ENCODE measurements around the gene SLC19A3. TPM values are rescaled to one million over a fixed set of nuclear protein-coding genes. Genes with fewer than 3 reads are reported as not detected.

Gene SLC19A3
- total and polyA plus RNA-seq, 2 donors (not counting 3 experiments of a cell fraction or from before 2014, with no cell fraction given): 0.01 TPM; not detected in 1

- CTCF ChIA-PET: interaction anchor here (0.7 to 1.0 kb wide), 2 partner anchors 45 to 62 kb away, joined by 3 to 5 read pairs; no protein-coding TSS in a partner anchor
- Histone ChIP-seq H3K79me2 (ENCODE audit: control insufficient read depth, insufficient read depth, low read length) (no peaks in the 10 kb centered on the region), H3K4me3 (replicated peaks in 1 of 3; ENCODE audit: insufficient read depth in 1 of 3, low read depth in 1 of 3, low read length in 3 of 3) (no peak overlapping the region), H3K27ac (ENCODE audit: insufficient read depth, low read depth, low read length) (no peak overlapping the region), H3K27me3 (ENCODE audit: control insufficient read depth in 2 of 2, insufficient read depth in 2 of 2, low read length in 2 of 2) (peaks cover 0 to 2% of the 10 kb centered on the region in 2 experiments), H3K36me3 (ENCODE audit: control insufficient read depth in 2 of 2, extremely low read depth in 1 of 2, insufficient read depth in 2 of 2, low read length in 2 of 2) (no peaks in the 10 kb centered on the region), H2AFZ (ENCODE audit: low read depth, low read length) (no peak overlapping the region), H3K9ac (replicated peaks; ENCODE audit: extremely low read depth, insufficient read depth, low read length) (no peak overlapping the region), H4K20me1 (replicated peaks; ENCODE audit: control insufficient read depth, extremely low read depth, insufficient read depth, low read length) (no peaks in the 10 kb centered on the region), H3K4me2 (ENCODE audit: insufficient read depth, low read length) (no peak overlapping the region), H3K9me3 (replicated peaks; ENCODE audit: control insufficient read depth, insufficient read depth, low read length) (no peaks in the 10 kb centered on the region), H3K9me1 (replicated peaks; ENCODE audit: control insufficient read depth, extremely low read depth, insufficient read depth, low read length) (no peaks in the 10 kb centered on the region), H3K4me1 (ENCODE audit: control insufficient read depth, extremely low read depth, insufficient read depth, low read length) (no peaks in the 10 kb centered on the region)
- dilution Hi-C loops (cut with MboI; ENCODE audit: extremely low pct_ligation_motif_present, low sequenced_read_pairs): no loop called here
- DNase-seq (ENCODE audit: low read depth, low spot score): no peak
- intact Hi-C loops (cut with micrococcal nuclease): no loop called here
- no peak for FAIRE-seq
- no peak for TF ChIP-seq GATA2 (IDR thresholded peaks at IDR 0.05; ENCODE audit: insufficient read depth, insufficient read length, low read depth, low read length)
- no peak for TF ChIP-seq POLR2A (IDR thresholded peaks at IDR 0.05; ENCODE audit: low read depth, low read length)
- TF ChIP-seq EZH2 (IDR thresholded peaks at IDR 0.05; ENCODE audit: borderline replicate concordance, low read depth, low read length, severe bottlenecking): no peak
- no peak for TF ChIP-seq CTCF (IDR thresholded peaks at IDR 0.05; ENCODE audit: extremely low read depth in 1 of 2, insufficient read depth in 1 of 2, low read depth in 1 of 2, low read length in 2 of 2)
- no peak for TF ChIP-seq POLR2AphosphoS5 (IDR thresholded peaks at IDR 0.05; ENCODE audit: insufficient read depth, low read depth, low read length)
- no peak for TF ChIP-seq FOS (IDR thresholded peaks at IDR 0.05; ENCODE audit: borderline replicate concordance, insufficient read depth, low read length)
- TF ChIP-seq JUN (IDR thresholded peaks at IDR 0.05; ENCODE audit: borderline replicate concordance, insufficient read depth, insufficient read length, low read depth): no peak
- TF ChIP-seq MYC (IDR thresholded peaks at IDR 0.05; ENCODE audit: low read depth, low read length): no peak
- no peak for TF ChIP-seq MAX (IDR thresholded peaks at IDR 0.05; ENCODE audit: insufficient read depth, insufficient read length)
- BruUV-seq (replicated peaks): no TSS peak
- POLR2A ChIA-PET: no interaction called here
Observed at GRCh38 chr2:227720680-227721079, 2.9 kb upstream of the SLC19A3 start.

Data from endothelial cell of umbilical vein (primary cell).